Ectodermal cell (in vitro differentiated cells): Measurements from ENCODE around the gene SKI.

Experiments
- H3K27ac ChIP-seq: 2 replicates; pipeline ENCODE4 v1.7.0; 2013; ENCODE audit warnings: mild to moderate bottlenecking, low read depth, low read length; ENCODE audit not compliant: insufficient read depth, poor library complexity, severe bottlenecking
- H3K27me3 ChIP-seq: 2 replicates; pipeline ENCODE4 v1.7.0; 2013; ENCODE audit warnings: mild to moderate bottlenecking, low read length; ENCODE audit not compliant: insufficient read depth, control insufficient read depth, poor library complexity, severe bottlenecking
- H3K36me3 ChIP-seq: one replicate; pipeline ENCODE4 v1.7.0; 2013; ENCODE audit warnings: low read length; ENCODE audit not compliant: control insufficient read depth, insufficient read depth
- H3K4me1 ChIP-seq: one replicate; pipeline ENCODE4 v1.7.0; 2013; ENCODE audit warnings: low read length; ENCODE audit not compliant: control insufficient read depth, insufficient read depth
- H3K4me3 ChIP-seq: 2 replicates; pipeline ENCODE4 v1.7.0; 2013; ENCODE audit warnings: low read depth, low read length, control low read depth; ENCODE audit not compliant: insufficient read depth
- H3K9me3 ChIP-seq: 2 replicates; pipeline ENCODE4 v1.7.0; 2013; ENCODE audit warnings: mild to moderate bottlenecking, low read length, moderate library complexity; ENCODE audit not compliant: control insufficient read depth
- WGBS, 2 experiments: methylation state at CpG; one replicate each; pipeline ENCODE4 v1.1.7; 2013; ENCODE audit warnings: missing lambda C conversion rate in 2 of 2; 5-methylcytosine and 5-hydroxymethylcytosine counted together

Gene SKI

GRCh38 chr1:2247760-2248126, 19.6 kb downstream of the SKI start:
- Histone ChIP-seq H3K27ac (peak overlapping the region; percentile 97), H3K36me3 (no peaks in the 10 kb centered on the region), H3K27me3 (no peaks in the 10 kb centered on the region), H3K9me3 (no peaks in the 10 kb centered on the region), H3K4me1 (peaks cover 55% of the 10 kb centered on the region), H3K4me3 (no peak overlapping the region)
- 28 to 32% methylated on average over 18 of the region's 18 CpGs for WGBS, 2 experiments

DNA sequence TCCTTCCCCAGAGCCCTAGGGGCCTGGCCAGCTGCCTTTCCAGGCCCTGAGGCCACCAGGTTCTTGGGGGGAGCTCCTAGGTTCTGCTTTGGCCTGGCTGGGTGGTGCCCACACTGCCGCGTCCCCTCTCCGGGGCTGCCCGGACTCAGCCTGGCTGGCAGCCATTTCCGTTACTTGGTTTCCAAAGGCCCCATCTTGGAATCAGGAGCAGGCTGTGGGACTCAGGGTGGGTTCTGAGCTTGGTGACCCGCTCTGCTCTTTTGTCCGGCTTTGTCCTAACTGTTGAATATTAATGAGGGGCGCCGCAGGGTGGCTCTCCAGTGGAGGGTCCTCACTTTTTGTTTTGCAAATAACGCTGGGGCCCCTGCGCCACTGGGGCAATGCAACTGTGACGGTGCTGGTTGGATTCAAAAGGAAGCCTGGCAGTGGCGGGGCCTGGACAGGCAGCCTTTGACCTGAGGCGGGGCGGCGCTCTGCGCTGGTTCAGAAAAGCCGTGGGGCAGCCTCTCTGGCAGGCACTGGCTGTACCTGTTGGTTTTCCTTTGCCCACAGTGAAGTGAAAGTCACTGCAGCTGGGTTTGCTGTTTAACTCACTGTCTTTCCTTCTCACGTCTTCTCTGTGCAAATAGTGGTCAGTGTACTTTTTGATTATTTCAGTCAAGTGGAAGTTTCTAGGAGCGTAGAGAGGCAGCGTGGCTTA, 20.2 kb downstream of the SKI start:
- peaks cover 55% of the 10 kb centered on the region for H3K4me1 ChIP-seq
- H3K9me3 ChIP-seq: no peaks in the 10 kb centered on the region
- H3K4me3 ChIP-seq: no peak overlapping the region
- WGBS, 2 experiments: 11 to 12% methylated on average over 21 of the region's 21 CpGs
- H3K27me3 ChIP-seq: no peaks in the 10 kb centered on the region
- peak overlapping the region; percentile 97 for H3K27ac ChIP-seq
- no peaks in the 10 kb centered on the region for H3K36me3 ChIP-seq

GRCh38 chr1:2248854-2249558, 20.9 kb downstream of the SKI start:
- H3K4me3 ChIP-seq: no peak overlapping the region
- 83% methylated on average over 24 of the region's 24 CpGs for WGBS, 2 experiments
- no peaks in the 10 kb centered on the region for H3K36me3 ChIP-seq
- no peaks in the 10 kb centered on the region for H3K27me3 ChIP-seq
- H3K27ac ChIP-seq: peak overlapping the region; percentile 97
- H3K9me3 ChIP-seq: no peaks in the 10 kb centered on the region
- peaks cover 55% of the 10 kb centered on the region for H3K4me1 ChIP-seq

DNA sequence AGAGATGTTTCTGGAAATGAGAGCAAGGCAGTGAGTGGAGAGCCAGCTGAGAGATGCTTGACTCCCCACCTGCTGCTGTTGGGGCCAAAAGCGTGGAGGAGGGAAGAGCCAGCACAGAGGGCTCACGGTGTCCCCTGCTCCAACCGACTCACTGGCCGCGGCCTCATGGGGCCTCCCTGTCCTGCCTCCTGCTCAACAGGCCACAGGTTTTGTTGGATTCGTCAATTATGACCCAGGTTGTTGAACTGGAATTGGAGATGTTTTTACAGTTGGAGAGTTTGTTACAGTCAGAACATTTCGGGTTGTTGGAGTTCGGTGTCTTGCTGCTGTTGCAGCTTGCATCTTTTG, 21.4 kb downstream of the SKI start:
- 77 to 82% methylated on average over 8 of the region's 8 CpGs for WGBS, 2 experiments
- Histone ChIP-seq H3K4me1 (peaks cover 55% of the 10 kb centered on the region), H3K27ac (no peak overlapping the region), H3K9me3 (no peaks in the 10 kb centered on the region), H3K27me3 (no peaks in the 10 kb centered on the region), H3K4me3 (no peak overlapping the region), H3K36me3 (no peaks in the 10 kb centered on the region)

- H3K27ac ChIP-seq: no peak overlapping the region
- H3K4me3 ChIP-seq: no peak overlapping the region
- no peaks in the 10 kb centered on the region for H3K9me3 ChIP-seq
- WGBS, 2 experiments: 92 to 93% methylated on average over 27 of the region's 27 CpGs
- peaks cover 55% of the 10 kb centered on the region for H3K4me1 ChIP-seq
- H3K36me3 ChIP-seq: no peaks in the 10 kb centered on the region
- no peaks in the 10 kb centered on the region for H3K27me3 ChIP-seq
These were observed 22.7 kb downstream of the SKI start for GRCh38 chr1:2250721-2251281.

GRCh38 chr1:2251363-2251762, 23.2 kb downstream of the SKI start:
- 77 to 79% methylated on average over 14 of the region's 14 CpGs for WGBS, 2 experiments
- H3K27ac ChIP-seq: no peak overlapping the region

DNA sequence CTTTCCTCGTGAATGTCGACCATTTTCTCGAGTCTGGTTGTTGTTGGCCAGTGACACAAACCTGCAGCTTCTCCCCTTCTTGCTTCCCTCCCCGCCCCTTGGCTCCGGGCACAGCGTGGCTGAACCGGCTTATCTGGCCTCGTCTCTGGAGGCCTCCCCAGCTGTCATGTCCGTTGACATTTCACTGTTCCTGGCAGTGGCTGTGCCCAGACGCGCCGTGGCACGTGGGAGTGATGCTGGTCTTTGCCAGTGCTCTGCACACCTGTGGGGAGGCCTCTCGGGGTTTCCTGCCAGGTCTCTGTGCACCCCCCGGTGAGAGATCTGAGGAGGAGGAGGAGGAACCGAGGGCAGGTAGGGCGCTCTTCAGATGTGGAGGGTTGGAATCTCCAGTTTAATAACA, 23.7 kb downstream of the SKI start:
- 91 to 92% methylated on average over 16 to 17 of the region's 17 CpGs for WGBS, 2 experiments
- no peaks in the 10 kb centered on the region for H3K27me3 ChIP-seq
- H3K4me3 ChIP-seq: no peak overlapping the region
- H3K9me3 ChIP-seq: no peaks in the 10 kb centered on the region
- H3K27ac ChIP-seq: no peak overlapping the region
- peaks cover 46% of the 10 kb centered on the region for H3K4me1 ChIP-seq
- no peaks in the 10 kb centered on the region for H3K36me3 ChIP-seq

More at GRCh38 chr1:2251363-2251762, 23.2 kb downstream of the SKI start:
- Histone ChIP-seq H3K27me3 (no peaks in the 10 kb centered on the region), H3K36me3 (no peaks in the 10 kb centered on the region), H3K4me3 (no peak overlapping the region), H3K4me1 (peaks cover 49% of the 10 kb centered on the region), H3K9me3 (no peaks in the 10 kb centered on the region)

DNA sequence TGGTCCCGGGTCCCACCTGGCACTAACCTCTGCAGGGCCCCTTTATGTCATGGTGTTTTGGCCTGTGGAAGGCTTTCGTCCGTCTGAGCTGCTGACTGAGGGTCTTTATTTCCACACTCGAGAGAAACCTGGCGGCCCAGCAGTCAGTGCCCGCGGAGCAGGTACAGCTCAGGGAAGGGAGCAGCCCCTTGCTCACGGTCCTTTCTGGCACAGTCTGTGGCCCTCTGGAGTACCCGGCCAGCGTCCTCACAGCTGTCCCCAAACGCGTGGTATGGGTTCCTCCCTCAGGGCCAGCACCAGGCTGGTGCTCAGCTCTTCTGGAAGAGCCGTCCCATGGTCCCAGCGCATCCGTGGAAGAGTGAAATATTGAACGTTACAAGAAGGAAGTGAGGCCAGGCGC, 24.3 kb downstream of the SKI start:
- no peaks in the 10 kb centered on the region for H3K9me3 ChIP-seq
- WGBS, 2 experiments: 93 to 95% methylated on average over 17 of the region's 17 CpGs
- H3K27me3 ChIP-seq: no peaks in the 10 kb centered on the region
- peaks cover 39% of the 10 kb centered on the region for H3K4me1 ChIP-seq
- no peak overlapping the region for H3K27ac ChIP-seq
- no peak overlapping the region for H3K4me3 ChIP-seq
- no peaks in the 10 kb centered on the region for H3K36me3 ChIP-seq

- no peaks in the 10 kb centered on the region for H3K27me3 ChIP-seq
- no peak overlapping the region for H3K27ac ChIP-seq
- WGBS, 2 experiments: 97% methylated on average over 20 of the region's 20 CpGs
- no peaks in the 10 kb centered on the region for H3K9me3 ChIP-seq
- H3K36me3 ChIP-seq: no peaks in the 10 kb centered on the region
- peaks cover 32% of the 10 kb centered on the region for H3K4me1 ChIP-seq
- no peak overlapping the region for H3K4me3 ChIP-seq
These were observed 25.1 kb downstream of the SKI start for GRCh38 chr1:2253036-2253796.
